Gastroesophageal sphincter (tissue), 3 donors: ENCODE measurements around the gene HM13.

Experiments
- CTCF ChIP-seq, 4 experiments: fragments of 200-600 bp in 2 of 4; fragments of 450-650 bp in 2 of 4; sonication (generic) in 1 of 4; IDR thresholded peaks; one replicate each; pipeline ENCODE4 v1.5.1; 2017 to 2019; ENCODE audit warnings: antibody characterized with exemption in 4 of 4, mild to moderate bottlenecking in 2 of 4, moderate library complexity in 2 of 4
- POLR2A ChIP-seq, 2 donors: fragments of 450-650 bp; IDR thresholded peaks; one replicate each; pipeline ENCODE4 v1.6.1; 2017; ENCODE audit warnings: antibody characterized with exemption in 2 of 2, mild to moderate bottlenecking in 2 of 2, moderate library complexity in 1 of 2
- POLR2AphosphoS5 ChIP-seq: sonication (generic); formaldehyde crosslinking; IDR thresholded peaks from one replicate; pipeline ENCODE4 v1.6.1; 2017; ENCODE audit warnings: antibody characterized with exemption

GRCh38 chr20:31549513-31549880 is 35.3 kb downstream of the HM13 start:
- TF ChIP-seq CTCF (IDR thresholded peaks at IDR 0.05) (no peak), POLR2A (IDR thresholded peaks at IDR 0.05) (no peak), POLR2AphosphoS5 (no peak)
